Measurements from ENCODE around the gene IL7R.

- TF ChIP-seq, protein P1, sequence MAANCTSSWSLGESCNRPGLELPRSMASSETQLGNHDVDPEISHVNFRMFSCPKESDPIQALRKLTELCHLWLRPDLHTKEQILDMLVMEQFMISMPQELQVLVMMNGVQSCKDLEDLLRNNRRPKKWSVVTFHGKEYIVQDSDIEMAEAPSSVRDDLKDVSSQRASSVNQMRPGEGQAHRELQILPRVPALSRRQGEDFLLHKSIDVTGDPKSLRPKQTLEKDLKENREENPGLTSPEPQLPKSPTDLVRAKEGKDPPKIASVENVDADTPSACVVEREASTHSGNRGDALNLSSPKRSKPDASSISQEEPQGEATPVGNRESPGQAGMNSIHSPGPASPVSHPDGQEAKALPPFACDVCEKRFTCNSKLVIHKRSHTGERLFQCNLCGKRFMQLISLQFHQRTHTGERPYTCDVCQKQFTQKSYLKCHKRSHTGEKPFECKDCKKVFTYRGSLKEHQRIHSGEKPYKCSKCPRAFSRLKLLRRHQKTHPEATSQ (CRISPR knock-in tag; IDR thresholded peaks at IDR 0.05; ENCODE audit: borderline replicate concordance): no peak
- TF ChIP-seq BRD4 (CRISPR knock-in tag; IDR thresholded peaks at IDR 0.05) (no peak), KLF16 (CRISPR knock-in tag; IDR thresholded peaks at IDR 0.05) (no peak)
Measured at GRCh38 chr5:35876922-35877321, 20.2 kb downstream of the IL7R start.

All from HepG2 (cell line).